ENCODE measurements around the gene VWDE.
"Not testable (repeated sequence)": the region's sequence is repeated elsewhere in the genome, so short reads cannot be mapped to it uniquely, and the experiment has no call there.

GRCh38 chr7:12407652-12408051, 4.0 kb upstream of the VWDE start:
- TF ChIP-seq CTCF (IDR thresholded peaks at IDR 0.05; ENCODE audit: low read depth, low read length); EZH2phosphoT487 (IDR thresholded peaks at IDR 0.05; ENCODE audit: low read depth): not testable (repeated sequence)

Data from OCI-LY3 (cell line).